ENCODE measurements around the gene TBC1D8B. TPM values are rescaled to one million over a fixed set of nuclear protein-coding genes. Genes with fewer than 3 reads are reported as not detected.
A peak's percentile ranks its signal among the peaks of the same experiment; 100 is the strongest.

TBC1D8B gene
- total RNA-seq, 4 donors from 2014 or later: 14.8 to 25.3 (median 19.8) TPM

GRCh38 chrX:106906361-106906760 lies 103.9 kb downstream of the TBC1D8B start:
- Histone ChIP-seq H3K4me3 (replicated peaks in 1 of 3) (no peak overlapping the region), H3K36me3 (no peaks in the 10 kb centered on the region), H3K4me1 (peaks cover 14 to 20% of the 10 kb centered on the region in 2 donors), H3K27ac (peak overlapping the region; percentile 60 to 73 (median 63)), H3K27me3 (no peaks in the 10 kb centered on the region), H3K9me3 (no peaks in the 10 kb centered on the region)
- TF ChIP-seq POLR2A (IDR thresholded peaks at IDR 0.05) (no peak), CTCF (IDR thresholded peaks at IDR 0.05) (no peak)
- peak; percentile 61 to 68 for DNase-seq
- WGBS, 2 donors: 10 to 28% methylated on average over 5 to 6 of the region's 6 CpGs
- intact Hi-C loops (cut with DNase I): no loop called here

GRCh38 chrX:106912864-106913263 lies 110.4 kb downstream of the TBC1D8B start:
- Histone ChIP-seq H3K4me1 (no peaks in the 10 kb centered on the region), H3K9me3 (no peaks in the 10 kb centered on the region), H3K27me3 (no peaks in the 10 kb centered on the region), H3K36me3 (no peaks in the 10 kb centered on the region), H3K27ac (no peak overlapping the region), H3K4me3 (replicated peaks in 1 of 3) (no peak overlapping the region)
- no peak for TF ChIP-seq CTCF (IDR thresholded peaks at IDR 0.05)
- no peak for TF ChIP-seq POLR2A (IDR thresholded peaks at IDR 0.05)
- WGBS, 2 donors: 86 to 89% methylated on average over 2 of the region's 2 CpGs
- DNase-seq: no peak
- intact Hi-C loops (cut with DNase I): no loop called here

- TF ChIP-seq CTCF (IDR thresholded peaks at IDR 0.05) (no peak), POLR2A (IDR thresholded peaks at IDR 0.05) (no peak)
- WGBS, 2 donors: 39 to 60% methylated on average over 4 to 6 of the region's 6 CpGs
- H3K4me1 ChIP-seq: peaks cover 4 to 10% of the 10 kb centered on the region in 2 donors
- intact Hi-C loops (cut with DNase I): no loop called here
- H3K4me3 ChIP-seq (replicated peaks in 1 of 3): no peak overlapping the region
- DNase-seq: no peak
- H3K27ac ChIP-seq: no peak overlapping the region
- H3K9me3 ChIP-seq: no peaks in the 10 kb centered on the region
- no peaks in the 10 kb centered on the region for H3K27me3 ChIP-seq
- H3K36me3 ChIP-seq: no peaks in the 10 kb centered on the region
Observed at GRCh38 chrX:106917830-106918500, 115.5 kb downstream of the TBC1D8B start.

GRCh38 chrX:106919932-106920452 lies 117.5 kb downstream of the TBC1D8B start, which contains the start of gene CLDN2:
Gene CLDN2, plus strand, starts transcription at chrX:106920402. Its CDS starts 7,827 bp downstream, at chrX:106928229.
- H3K27ac ChIP-seq: peak within 1 kb of the TSS; percentile 58 to 70 (median 59)
- DNase-seq: peak; percentile 51 to 70
- H3K4me1 ChIP-seq: peaks cover 4 to 10% of the 10 kb centered on the region in 2 donors
- no peaks in the 10 kb centered on the region for H3K36me3 ChIP-seq
- TF ChIP-seq POLR2A (IDR thresholded peaks at IDR 0.05) (no peak), CTCF (IDR thresholded peaks at IDR 0.05) (no peak)
- no peak within 1 kb of the TSS for H3K4me3 ChIP-seq (replicated peaks in 1 of 3)
- no peaks in the 10 kb centered on the region for H3K9me3 ChIP-seq
- 11 to 15% methylated on average over 2 of the region's 2 CpGs for WGBS, 2 donors
- no peaks in the 10 kb centered on the region for H3K27me3 ChIP-seq
- intact Hi-C loops (cut with DNase I): no loop called here

GRCh38 chrX:106921637-106922036 lies 119.2 kb downstream of the TBC1D8B start:
- H3K27ac ChIP-seq: peak overlapping the region in 2 of 3 donors; percentile 58 to 70
- no peak for TF ChIP-seq POLR2A (IDR thresholded peaks at IDR 0.05)
- TF ChIP-seq CTCF (IDR thresholded peaks at IDR 0.05): no peak
- peak; percentile 61 to 65 for DNase-seq
- intact Hi-C loops (cut with DNase I): no loop called here
- no peaks in the 10 kb centered on the region for H3K9me3 ChIP-seq
- 19 to 28% methylated on average over 2 of the region's 2 CpGs for WGBS, 2 donors
- H3K36me3 ChIP-seq: no peaks in the 10 kb centered on the region
- H3K4me3 ChIP-seq (replicated peaks in 1 of 3): no peak overlapping the region
- H3K4me1 ChIP-seq: peaks cover 4 to 10% of the 10 kb centered on the region in 2 donors
- no peaks in the 10 kb centered on the region for H3K27me3 ChIP-seq

All from thyroid gland (tissue), 4 donors.